Heart left ventricle (tissue), 16 donors: ENCODE results near the gene CEP164. TPM values are rescaled to one million over a fixed set of nuclear protein-coding genes. Genes with fewer than 3 reads are reported as not detected.

ENCODE experiments used
- ATAC-seq, 4 donors: fragments of 200-7000 bp; cut with Tn5 transposase; one replicate each; pipeline ENCODE4 v1.9.1; 2020 to 2022; ENCODE audit warnings: moderate library complexity in 4 of 4, mild to moderate bottlenecking in 3 of 4, moderate number of reproducible peaks in 1 of 4
- DNase-seq, 5 donors: peaks; one replicate each; pipeline ENCODE4 v3.0.0-alpha.2; 2020
- H3K27ac ChIP-seq, 12 donors: fragments of 200-600 bp; sonication (generic) in 4 of 12; one replicate each; pipeline versions ENCODE4 v1.5.0 to v1.8.0; 2016 to 2022; ENCODE audit warnings: mild to moderate bottlenecking in 2 of 12
- H3K27me3 ChIP-seq, 9 donors: fragments of 200-600 bp; sonication (generic) in 2 of 9; one replicate each; pipeline versions ENCODE4 v1.5.1 to v1.8.0; 2016 to 2022; ENCODE audit warnings: mild to moderate bottlenecking in 3 of 9
- H3K36me3 ChIP-seq, 9 donors: fragments of 200-600 bp; sonication (generic) in 2 of 9; one replicate each; pipeline versions ENCODE4 v1.5.0 to v1.8.0; 2018 to 2022; ENCODE audit warnings: mild to moderate bottlenecking in 2 of 9
- H3K4me1 ChIP-seq, 12 donors: fragments of 200-600 bp; sonication (generic) in 4 of 12; one replicate each; pipeline versions ENCODE4 v1.5.0 to v1.8.0; 2016 to 2022; ENCODE audit warnings: mild to moderate bottlenecking in 3 of 12
- H3K4me3 ChIP-seq, 12 donors: fragments of 200-600 bp; sonication (generic) in 4 of 12; one replicate each; pipeline versions ENCODE4 v1.5.0 to v1.8.0; 2017 to 2022; ENCODE audit warnings: mild to moderate bottlenecking in 9 of 12, moderate library complexity in 4 of 12
- H3K9me3 ChIP-seq, 12 donors: fragments of 200-600 bp; sonication (generic) in 4 of 12; one replicate each; pipeline versions ENCODE4 v1.5.0 to v1.8.0; 2016 to 2022; ENCODE audit warnings: mild to moderate bottlenecking in 1 of 12
- CTCF ChIP-seq, 12 donors: fragments of 200-600 bp; sonication (generic) in 4 of 12; IDR thresholded peaks; one replicate each; pipeline versions ENCODE4 v1.5.0 to v1.8.0; 2018 to 2022; ENCODE audit warnings: antibody characterized with exemption in 12 of 12, mild to moderate bottlenecking in 5 of 12
- POLR2A ChIP-seq, 2 donors: fragments of 450-650 bp; IDR thresholded peaks; one replicate each; pipeline ENCODE4 v1.6.1; 2017; ENCODE audit warnings: antibody characterized with exemption in 2 of 2, mild to moderate bottlenecking in 2 of 2, moderate library complexity in 2 of 2
- WGBS, 4 donors: extraction: QIAGEN DNeasy Blood & Tissue Kit in 2 of 4; methylation state at CpG; one replicate each; pipeline versions ENCODE4 v1.1.5 to v1.1.7; 2013 to 2018; 5-methylcytosine and 5-hydroxymethylcytosine counted together
- intact Hi-C, 10 donors: fragments of 100-400 bp; cut with DNase I; formaldehyde crosslinking; loops; one replicate each; pipeline versions ENCODE4 v1.11.1 to v1.14.2; 2022
- polyA plus RNA-seq, 2 donors: library from polyadenylated mRNA; stranded (reverse); fragments of 200-250 nt; gene quantifications; one replicate each; pipeline ENCODE4 v1.2.3, GENCODE V29; 2013
- total RNA-seq, 9 donors: library from RNA; depleted of rRNA in 2 of 9; stranded (reverse); fragments of >200 nt in 2 of 9; fragmentation: NEBNext Ultra II Directional in 3 of 9; extraction: Animal tissue kit (Norgen Biotek cat#: 25700) in 3 of 9; gene quantifications; one replicate each; pipeline versions ENCODE4 v1.1.0 to v1.2.4, GENCODE V29; 2016 to 2023
- donor health status: ischemic (EF 13 %, LVEDD 7.1; RV severe dilation, severe dysfunction).
- donor health status: healthy with polysubstance abuse.
- donor health status: DM: no; HTN: yes; CAD: no.
- donor health status: DM: no; HTN: no; CAD: no.
- donor health status: ischemic (EF 25% LVEDD 6.9; RV normal size, moderate dysfunction).
- donor health status: ischemic (EF 25% LVEDD 5.7; RV mildly dilated, moderate dysfunction).
- donor health status: healthy.
- donor health status: DM: yes; HTN: yes; CAD: no.
- donor health status: ischemic (EF 35%, LVEDD 5.7; RV mildly dilated, moderate dysfunction).
- donor health status: nonischemic (EF 11% LVEDD 7.7; RV severe dilation, severe dysfunction).
- donor health status: DM: yes; HTN: yes; CAD: no.
- donor health status: PGD.
- donor health status: ischemic (EF 29% LVEDD 5.4; RV normal size, mild dysfunction).
- donor health status: nonischemic (EF 23%, LVEDD 6.1; RV moderate dilation, normal function).

Gene CEP164
- total and polyA plus RNA-seq, 11 donors: 2.6 to 15.4 (median 6.6) TPM

GRCh38 chr11:117376517-117376916 is 48.9 kb downstream of the CEP164 start:
- Histone ChIP-seq H3K27me3 (no peaks in the 10 kb centered on the region), H3K4me1 (peaks cover 0 to 30% (median 12%) of the 10 kb centered on the region in 12 donors), H3K9me3 (no peaks in the 10 kb centered on the region), H3K27ac (no peak overlapping the region), H3K36me3 (peaks cover 0 to 86% (median 55%) of the 10 kb centered on the region in 9 donors), H3K4me3 (no peak overlapping the region)
- DNase-seq (peak in 4 of 5 donors; percentile 49 to 66 (median 57)), ATAC-seq (peak; percentile 75 to 87 (median 82))
- WGBS, 4 donors: 61 to 76% (median 70%) methylated on average over 2 of the region's 2 CpGs
- TF ChIP-seq CTCF (IDR thresholded peaks at IDR 0.05) (no peak), POLR2A (IDR thresholded peaks at IDR 0.05) (no peak)
- intact Hi-C loops: no loop called here

- Histone ChIP-seq H3K27ac (peak overlapping the region in 5 of 12 donors; percentile 20 to 69 (median 57)), H3K36me3 (peaks cover 0 to 86% (median 49%) of the 10 kb centered on the region in 9 donors), H3K9me3 (no peaks in the 10 kb centered on the region), H3K4me3 (no peak overlapping the region), H3K27me3 (no peaks in the 10 kb centered on the region), H3K4me1 (peaks cover 0 to 30% (median 12%) of the 10 kb centered on the region in 12 donors)
- DNase-seq (peak in 3 of 5 donors; percentile 25 to 67 (median 32)), ATAC-seq (peak in 3 of 4 donors; percentile 48 to 66 (median 55))
- TF ChIP-seq POLR2A (IDR thresholded peaks at IDR 0.05) (no peak), CTCF (IDR thresholded peaks at IDR 0.05) (no peak)
- intact Hi-C loops: no loop called here
- 45 to 56% (median 47%) methylated on average over 11 to 12 of the region's 12 CpGs for WGBS, 4 donors
Measured at GRCh38 chr11:117378976-117379865, 51.6 kb downstream of the CEP164 start.

GRCh38 chr11:117380676-117381075 is 53.0 kb downstream of the CEP164 start:
- 93 to 98% (median 97%) methylated on average over 4 of the region's 4 CpGs for WGBS, 4 donors
- ATAC-seq (no peak), DNase-seq (no peak)
- TF ChIP-seq POLR2A (IDR thresholded peaks at IDR 0.05) (no peak), CTCF (IDR thresholded peaks at IDR 0.05) (no peak)
- Histone ChIP-seq H3K4me1 (peaks cover 0 to 30% (median 12%) of the 10 kb centered on the region in 12 donors), H3K4me3 (no peak overlapping the region), H3K36me3 (peaks cover 0 to 86% (median 39%) of the 10 kb centered on the region in 9 donors), H3K27ac (no peak overlapping the region), H3K9me3 (no peaks in the 10 kb centered on the region), H3K27me3 (no peaks in the 10 kb centered on the region)
- intact Hi-C loops: no loop called here
